ENCODE data around the gene RLN2. TPM values are rescaled to one million over a fixed set of nuclear protein-coding genes. Genes with fewer than 3 reads are reported as not detected.
A peak's percentile ranks its signal among the peaks of the same experiment; 100 is the strongest.
"Not testable (repeated sequence)": the region's sequence is repeated elsewhere in the genome, so short reads cannot be mapped to it uniquely, and the experiment has no call there.

The RLN2 gene, protein sequence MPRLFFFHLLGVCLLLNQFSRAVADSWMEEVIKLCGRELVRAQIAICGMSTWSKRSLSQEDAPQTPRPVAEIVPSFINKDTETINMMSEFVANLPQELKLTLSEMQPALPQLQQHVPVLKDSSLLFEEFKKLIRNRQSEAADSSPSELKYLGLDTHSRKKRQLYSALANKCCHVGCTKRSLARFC
- total RNA-seq = 1 to 10 TPM in 4 of 5 experiments, under 1 TPM in 1; 0.72 to 5.9 (median 1.9) TPM
- 1 to 10 TPM; 5.6 to 7.4 TPM for polyA plus RNA-seq
- total RNA-seq = 0.67 reads per million

DNA sequence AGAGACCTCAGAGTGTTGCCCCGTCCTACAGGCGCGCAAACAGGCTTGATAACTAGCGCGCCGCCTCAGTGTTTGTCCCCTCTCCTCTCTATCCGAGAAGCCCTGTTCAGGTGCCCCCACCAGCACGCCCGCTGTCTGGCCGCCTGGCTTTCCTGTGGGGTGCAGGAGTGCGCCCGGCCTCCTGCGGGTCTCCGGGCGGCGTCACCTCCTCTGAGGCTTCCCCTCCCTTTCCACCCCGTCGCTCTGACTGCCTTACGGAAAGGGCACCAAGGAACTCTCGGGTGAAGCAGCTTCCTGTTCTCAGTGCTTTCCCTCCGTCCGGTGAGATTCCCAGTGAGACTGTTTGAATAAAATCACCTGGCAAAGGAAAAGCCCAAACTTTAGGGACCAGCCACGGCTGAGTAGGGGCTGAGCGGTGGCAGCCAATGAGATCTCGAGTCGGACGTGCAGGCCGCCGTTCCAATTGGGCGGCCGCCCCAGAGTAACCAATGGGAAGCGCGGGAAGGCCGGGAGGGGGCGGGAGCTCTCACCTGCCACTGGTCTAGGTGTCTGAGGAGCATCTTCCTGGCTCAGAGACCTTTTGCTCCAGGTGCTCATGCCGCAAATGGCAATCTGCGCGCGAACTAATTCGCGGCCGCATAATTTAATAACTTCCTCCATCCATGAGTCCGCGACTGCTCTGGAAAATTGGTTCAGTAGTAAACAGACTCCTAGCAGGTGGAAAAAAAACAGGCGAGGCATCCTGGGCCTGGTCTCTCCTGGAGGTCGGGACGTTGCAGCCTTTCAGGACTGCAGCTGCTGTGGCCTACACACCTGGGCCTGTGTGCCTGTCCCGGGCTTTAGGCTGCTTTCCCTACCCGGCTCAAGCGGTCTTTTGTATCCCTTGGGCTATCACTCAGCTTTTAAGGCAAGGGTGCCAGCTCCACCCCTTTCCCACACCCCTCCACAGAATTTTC lies at the start of gene RLN2:
Gene RLN2 (minus strand): TSS at position 877 of the 956 bp plus-strand sequence. CDS start 136 bp downstream, at position 741.
- not testable (repeated sequence) for H3K9me3 ChIP-seq (ENCODE audit: control insufficient read depth in 2 of 3, low read length in 3 of 3); H3K36me3 ChIP-seq (ENCODE audit: control insufficient read depth in 2 of 3, insufficient read depth in 3 of 3, low read length in 3 of 3); H3K27ac ChIP-seq (ENCODE audit: low read depth, low read length); H3K27me3 ChIP-seq (ENCODE audit: control insufficient read depth in 2 of 2, insufficient read depth in 2 of 2, low read length in 2 of 2); H3K9me3 Mint-ChIP-seq; H3K27me3 Mint-ChIP-seq
- Mint-ChIP-seq H3K27ac (peak within 1 kb of the TSS in 8 of 9 donors; percentile 3 to 89 (median 65)), H3K36me3 (peaks cover 0 to 19% (median 0%) of the 10 kb centered on the region in 5 donors), H3K4me3 (peak within 1 kb of the TSS; percentile 13 to 80 (median 70)), H3K4me1 (peaks cover 19 to 48% (median 30%) of the 10 kb centered on the region in 7 donors)
- intact Hi-C loops (cut with micrococcal nuclease) = loop anchor here (2.0 to 10.0 kb wide), 3 partner anchors 33 to 281 kb away; partner anchors contain the start of gene RLN1 (in 1 of the 2)
- Histone ChIP-seq H3K4me3 (ENCODE audit: low read length) (peak within 1 kb of the TSS; percentile 6), H3K4me1 (ENCODE audit: control insufficient read depth in 2 of 2, insufficient read depth in 2 of 2, low read length in 2 of 2) (peaks cover 7 to 13% of the 10 kb centered on the region in 2 donors)
- DNase-seq (peak in 7 of 9 donors; percentile 10 to 44 (median 33)), ATAC-seq (peak; percentile 99)
- ChIA-PET CTCF (interaction anchor here (0.6 kb wide), 1 partner anchor 287 kb away, joined by 3 read pairs; no protein-coding TSS in a partner anchor), POLR2A (interaction anchor here (0.6 kb wide), 1 partner anchor 1456 kb away, joined by 4 read pairs; no protein-coding TSS in a partner anchor)

DNA sequence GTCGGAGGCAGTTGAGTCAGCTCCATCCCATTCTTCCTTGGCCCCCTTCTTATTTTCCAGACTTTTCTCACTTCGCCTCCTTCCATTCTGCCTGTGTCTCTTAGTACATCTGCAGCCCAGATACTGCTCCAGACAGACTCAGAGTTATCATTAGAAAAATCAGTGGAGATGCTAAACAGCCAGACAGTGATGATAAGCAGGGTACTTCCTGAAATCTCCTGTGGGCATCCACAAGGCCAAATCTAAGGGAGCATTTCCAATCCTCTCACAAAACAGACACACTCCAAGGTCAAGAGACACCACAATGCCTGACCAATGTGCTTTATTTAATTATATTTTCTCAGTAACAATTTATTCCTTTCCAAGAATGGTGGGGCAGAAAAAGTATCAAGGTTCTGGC lies 49.7 kb upstream of the RLN2 start:
- no peak for ATAC-seq
- peak overlapping the region in 8 of 9 donors; percentile 2 to 87 (median 69) for H3K27ac Mint-ChIP-seq
- CTCF ChIA-PET = interaction anchor here (1.0 kb wide), 1 partner anchor 43 kb away, joined by 3 read pairs; no protein-coding TSS in a partner anchor

DNA sequence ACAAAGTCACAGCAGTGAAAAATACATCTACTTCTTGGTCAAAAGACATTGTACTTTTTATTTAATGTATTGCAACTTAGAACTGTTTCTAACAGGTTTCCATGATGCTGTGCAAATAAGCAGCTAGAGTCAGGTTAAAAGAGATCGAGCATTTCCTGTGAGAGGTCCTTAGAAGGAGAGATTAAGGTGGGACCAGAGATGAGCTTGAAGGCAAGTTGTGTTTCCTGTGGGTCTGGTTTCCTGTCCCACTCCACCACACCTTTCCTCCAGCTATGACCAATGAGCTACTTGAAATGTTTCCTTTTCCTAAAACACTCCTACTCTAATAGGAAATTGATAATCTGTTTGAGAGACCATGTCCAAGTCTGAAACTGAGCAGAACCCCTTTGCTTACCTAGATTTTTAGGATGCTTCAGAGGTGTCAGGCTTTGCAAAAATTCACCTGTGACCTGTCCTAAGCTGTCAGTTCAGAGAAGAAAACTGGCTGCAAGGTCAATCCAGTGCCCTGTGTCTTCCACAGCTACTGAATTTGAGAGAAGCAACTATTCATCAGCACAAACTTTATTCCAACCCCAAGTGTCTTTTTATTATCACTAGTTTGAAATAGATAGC lies 48.2 kb upstream of the RLN2 start:
- Histone ChIP-seq H3K36me3 (ENCODE audit: control insufficient read depth in 2 of 3, insufficient read depth in 3 of 3, low read length in 3 of 3) (peaks cover 0 to 5% (median 0%) of the 10 kb centered on the region in 3 experiments), H3K4me3 (ENCODE audit: low read length) (no peak overlapping the region), H3K9me3 (ENCODE audit: control insufficient read depth in 2 of 3, low read length in 3 of 3) (no peaks in the 10 kb centered on the region), H3K27me3 (ENCODE audit: control insufficient read depth in 2 of 2, insufficient read depth in 2 of 2, low read length in 2 of 2) (no peaks in the 10 kb centered on the region), H3K27ac (ENCODE audit: low read depth, low read length) (no peak overlapping the region), H3K4me1 (ENCODE audit: control insufficient read depth in 2 of 2, insufficient read depth in 2 of 2, low read length in 2 of 2) (peaks cover 35 to 38% of the 10 kb centered on the region in 2 donors)
- Mint-ChIP-seq H3K27me3 (no peaks in the 10 kb centered on the region), H3K36me3 (peaks cover 7 to 46% (median 19%) of the 10 kb centered on the region in 5 donors), H3K27ac (peak overlapping the region; percentile 62 to 87 (median 76)), H3K4me3 (peak overlapping the region; percentile 21 to 75 (median 64)), H3K9me3 (peaks cover 0 to 23% (median 14%) of the 10 kb centered on the region in 11 donors), H3K4me1 (peaks cover 21 to 61% (median 39%) of the 10 kb centered on the region in 7 donors)
- intact Hi-C loops (cut with micrococcal nuclease) = loop anchor here (1.0 to 2.0 kb wide), 3 partner anchors 11 to 22 kb away; no protein-coding TSS in a partner anchor
- ChIA-PET POLR2A (interaction anchor here (0.7 to 2.8 kb wide), 3 partner anchors 13 to 90 kb away, joined by 3 to 12 read pairs (median 3); partner anchors contain the start of gene RLN1), CTCF (interaction anchor here (0.6 to 1.1 kb wide), 2 partner anchors 9 to 1037 kb away, joined by 3 to 4 read pairs; no protein-coding TSS in a partner anchor)
- peak; percentile 70 for ATAC-seq
- DNase-seq = peak in 6 of 9 donors; percentile 17 to 40 (median 36)

More for the DNA sequence above, 49.7 kb upstream of the RLN2 start:
- Histone ChIP-seq H3K9me3 (ENCODE audit: control insufficient read depth in 2 of 3, low read length in 3 of 3) (no peaks in the 10 kb centered on the region), H3K27ac (ENCODE audit: low read depth, low read length) (no peak overlapping the region), H3K36me3 (ENCODE audit: control insufficient read depth in 2 of 3, insufficient read depth in 3 of 3, low read length in 3 of 3) (peaks cover 0 to 6% (median 0%) of the 10 kb centered on the region in 3 experiments), H3K27me3 (ENCODE audit: control insufficient read depth in 2 of 2, insufficient read depth in 2 of 2, low read length in 2 of 2) (no peaks in the 10 kb centered on the region), H3K4me1 (ENCODE audit: control insufficient read depth in 2 of 2, insufficient read depth in 2 of 2, low read length in 2 of 2) (peaks cover 35 to 38% of the 10 kb centered on the region in 2 donors), H3K4me3 (ENCODE audit: low read length) (no peak overlapping the region)
- POLR2A ChIA-PET = no interaction called here
- peaks cover 0 to 21% (median 10%) of the 10 kb centered on the region in 11 donors for H3K9me3 Mint-ChIP-seq
- H3K4me3 Mint-ChIP-seq = peak overlapping the region in 3 of 10 donors; percentile 49 to 58 (median 52)
- H3K4me1 Mint-ChIP-seq = peaks cover 21 to 61% (median 39%) of the 10 kb centered on the region in 7 donors
- no peaks in the 10 kb centered on the region for H3K27me3 Mint-ChIP-seq
- peaks cover 7 to 50% (median 29%) of the 10 kb centered on the region in 5 donors for H3K36me3 Mint-ChIP-seq
- no peak for DNase-seq
- intact Hi-C loops (cut with micrococcal nuclease) = no loop called here

DNA sequence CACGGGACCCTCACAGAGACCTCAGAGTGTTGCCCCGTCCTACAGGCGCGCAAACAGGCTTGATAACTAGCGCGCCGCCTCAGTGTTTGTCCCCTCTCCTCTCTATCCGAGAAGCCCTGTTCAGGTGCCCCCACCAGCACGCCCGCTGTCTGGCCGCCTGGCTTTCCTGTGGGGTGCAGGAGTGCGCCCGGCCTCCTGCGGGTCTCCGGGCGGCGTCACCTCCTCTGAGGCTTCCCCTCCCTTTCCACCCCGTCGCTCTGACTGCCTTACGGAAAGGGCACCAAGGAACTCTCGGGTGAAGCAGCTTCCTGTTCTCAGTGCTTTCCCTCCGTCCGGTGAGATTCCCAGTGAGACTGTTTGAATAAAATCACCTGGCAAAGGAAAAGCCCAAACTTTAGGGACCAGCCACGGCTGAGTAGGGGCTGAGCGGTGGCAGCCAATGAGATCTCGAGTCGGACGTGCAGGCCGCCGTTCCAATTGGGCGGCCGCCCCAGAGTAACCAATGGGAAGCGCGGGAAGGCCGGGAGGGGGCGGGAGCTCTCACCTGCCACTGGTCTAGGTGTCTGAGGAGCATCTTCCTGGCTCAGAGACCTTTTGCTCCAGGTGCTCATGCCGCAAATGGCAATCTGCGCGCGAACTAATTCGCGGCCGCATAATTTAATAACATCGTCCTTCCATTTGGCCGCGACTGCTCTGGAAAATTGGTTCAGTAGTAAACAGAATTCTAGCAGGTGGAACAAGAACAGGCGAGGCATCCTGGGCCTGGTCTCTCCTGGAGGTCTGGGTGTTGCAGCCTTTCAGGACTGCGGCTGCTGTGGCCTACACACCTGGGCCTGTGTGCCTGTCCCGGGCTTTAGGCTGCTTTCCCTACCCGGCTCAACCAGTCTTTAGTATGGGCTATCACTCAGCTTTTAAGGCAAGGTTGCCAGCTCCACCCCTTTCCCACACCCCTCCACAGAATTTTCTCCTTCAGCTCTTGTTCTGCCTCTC lies 34.8 kb upstream of the RLN2 start, which contains the start of gene RLN1:
Gene RLN1 (minus strand): TSS at position 885 of the 990 bp plus-strand sequence. CDS start 130 bp downstream, at position 755.
- POLR2A ChIA-PET = interaction anchor here (2.0 kb wide), 1 partner anchor 12 kb away, joined by 12 read pairs; no protein-coding TSS in a partner anchor
- H3K4me3 ChIP-seq (ENCODE audit: low read length); H3K9me3 ChIP-seq (ENCODE audit: control insufficient read depth in 2 of 3, low read length in 3 of 3); CTCF ChIA-PET; H3K27me3 ChIP-seq (ENCODE audit: control insufficient read depth in 2 of 2, insufficient read depth in 2 of 2, low read length in 2 of 2); H3K27me3 Mint-ChIP-seq; H3K36me3 ChIP-seq (ENCODE audit: control insufficient read depth in 2 of 3, insufficient read depth in 3 of 3, low read length in 3 of 3); H3K36me3 Mint-ChIP-seq; H3K9me3 Mint-ChIP-seq: not testable (repeated sequence)
- intact Hi-C loops (cut with micrococcal nuclease) = loop anchor here (5.0 to 10.0 kb wide), 9 partner anchors 37 to 1078 kb away; partner anchors contain the start of genes PLGRKT (in 1 of the 2), PLPP6 (in 1 of the 2), RCL1 (in 1 of the 2) and RIC1 (in 1 of the 2)
- Mint-ChIP-seq H3K4me1 (peaks cover 9 to 40% (median 33%) of the 10 kb centered on the region in 7 donors), H3K27ac (peak within 1 kb of the TSS; percentile 56 to 95 (median 86)), H3K4me3 (peak within 1 kb of the TSS; percentile 43 to 84 (median 78))
- Histone ChIP-seq H3K4me1 (ENCODE audit: control insufficient read depth in 2 of 2, insufficient read depth in 2 of 2, low read length in 2 of 2) (peaks cover 24 to 28% of the 10 kb centered on the region in 2 donors), H3K27ac (ENCODE audit: low read depth, low read length) (peak within 1 kb of the TSS; percentile 31)
- ATAC-seq = peak; percentile 99
- peak in 6 of 9 donors; percentile 22 to 59 (median 50) for DNase-seq

DNA sequence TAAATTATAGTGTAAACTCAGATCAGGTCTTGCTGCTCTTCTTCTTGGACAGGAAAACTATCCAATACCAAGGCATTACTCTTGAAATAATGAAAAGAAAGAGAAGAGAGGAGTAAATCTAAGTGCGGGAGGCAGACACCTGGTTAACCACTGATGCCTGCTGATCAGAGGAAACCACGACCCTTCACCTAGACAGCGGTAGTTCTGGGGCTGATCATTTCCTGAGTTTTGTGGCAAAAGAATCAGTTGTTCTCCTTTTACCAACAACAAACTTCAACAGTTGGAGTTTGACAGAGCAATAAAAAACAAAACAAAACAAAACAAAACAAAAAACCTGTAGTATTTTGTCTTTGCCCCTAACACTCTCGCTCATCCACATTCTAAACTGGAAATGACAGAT lies 32.2 kb upstream of the RLN2 start:
- H3K4me3 ChIP-seq (ENCODE audit: low read length) = peak overlapping the region; percentile 27
- CTCF ChIA-PET = interaction anchor here (0.7 to 2.0 kb wide), 2 partner anchors 87 to 251 kb away, joined by 4 read pairs; no protein-coding TSS in a partner anchor

More for the DNA sequence above, 32.2 kb upstream of the RLN2 start:
- no peaks in the 10 kb centered on the region for H3K27me3 ChIP-seq (ENCODE audit: control insufficient read depth in 2 of 2, insufficient read depth in 2 of 2, low read length in 2 of 2)
- H3K36me3 Mint-ChIP-seq = peaks cover 6 to 26% (median 21%) of the 10 kb centered on the region in 5 donors
- intact Hi-C loops (cut with micrococcal nuclease) = loop anchor here (2.0 to 10.0 kb wide), 12 partner anchors 16 to 1081 kb away; partner anchors contain the start of genes PLGRKT (in 2 of the 2), RLN2 (in 2 of the 2), PLPP6 (in 1 of the 2) and RCL1 (in 1 of the 2)
- H3K36me3 ChIP-seq (ENCODE audit: control insufficient read depth in 2 of 3, insufficient read depth in 3 of 3, low read length in 3 of 3) = no peaks in the 10 kb centered on the region
- peak overlapping the region; percentile 64 for H3K27ac ChIP-seq (ENCODE audit: low read depth, low read length)
- peaks cover 20 to 64% (median 50%) of the 10 kb centered on the region in 7 donors for H3K4me1 Mint-ChIP-seq
- peak in 7 of 9 donors; percentile 47 to 70 (median 60) for DNase-seq
- no peaks in the 10 kb centered on the region for H3K27me3 Mint-ChIP-seq
- peak; percentile 62 for ATAC-seq
- no peaks in the 10 kb centered on the region for H3K9me3 ChIP-seq (ENCODE audit: control insufficient read depth in 2 of 3, low read length in 3 of 3)
- H3K4me3 Mint-ChIP-seq = peak overlapping the region; percentile 64 to 87 (median 80)
- peaks cover 0 to 1% (median 0%) of the 10 kb centered on the region in 11 donors for H3K9me3 Mint-ChIP-seq
- POLR2A ChIA-PET = no interaction called here
- peak overlapping the region; percentile 79 to 95 (median 91) for H3K27ac Mint-ChIP-seq
- H3K4me1 ChIP-seq (ENCODE audit: control insufficient read depth in 2 of 2, insufficient read depth in 2 of 2, low read length in 2 of 2) = peaks cover 24 to 28% of the 10 kb centered on the region in 2 donors
